Mesothelial cell of epicardium (in vitro differentiated cells): Measurements from ENCODE around the gene CUX1. TPM values are rescaled to one million over a fixed set of nuclear protein-coding genes. Genes with fewer than 3 reads are reported as not detected.

Source experiments
- DNase-seq, 2 experiments: peaks; one replicate each; pipeline ENCODE4 v3.0.0; 2021; ENCODE audit warnings: low spot score in 2 of 2; ENCODE audit not compliant: unreplicated experiment in 2 of 2
- H3K27ac Mint-ChIP-seq: 2 replicates; pipeline ENCODE4 v1.8.0; 2021; ENCODE audit warnings: mixed read lengths
- H3K27me3 Mint-ChIP-seq: 2 replicates; pipeline ENCODE4 v1.8.0; 2021; ENCODE audit warnings: low read depth, mixed read lengths
- H3K36me3 Mint-ChIP-seq: 2 replicates; pipeline ENCODE4 v1.8.0; 2021; ENCODE audit warnings: mixed read lengths
- H3K4me1 Mint-ChIP-seq: 2 replicates; pipeline ENCODE4 v1.8.0; 2021; ENCODE audit warnings: mixed read lengths
- H3K4me3 Mint-ChIP-seq: 2 replicates; pipeline ENCODE4 v1.8.0; 2021; ENCODE audit warnings: mild to moderate bottlenecking, moderate library complexity, mixed read lengths
- H3K9me3 Mint-ChIP-seq: 2 replicates; pipeline ENCODE4 v1.8.0; 2021; ENCODE audit warnings: mixed read lengths
- total RNA-seq: library from RNA; stranded (reverse); gene quantifications from 3 replicates; pipeline ENCODE4 v1.2.1, GENCODE V29; 2021
- TF ChIP-seq, protein P1 (sequence below): fragments of 200-600 bp; sonication (generic); IDR thresholded peaks from one replicate; pipeline ENCODE4 v1.5.0; 2021; ENCODE audit warnings: antibody characterized with exemption; ENCODE audit not compliant: unreplicated experiment

Gene CUX1
- total RNA-seq, 1 donor from 2014 or later: 158 TPM

DNA sequence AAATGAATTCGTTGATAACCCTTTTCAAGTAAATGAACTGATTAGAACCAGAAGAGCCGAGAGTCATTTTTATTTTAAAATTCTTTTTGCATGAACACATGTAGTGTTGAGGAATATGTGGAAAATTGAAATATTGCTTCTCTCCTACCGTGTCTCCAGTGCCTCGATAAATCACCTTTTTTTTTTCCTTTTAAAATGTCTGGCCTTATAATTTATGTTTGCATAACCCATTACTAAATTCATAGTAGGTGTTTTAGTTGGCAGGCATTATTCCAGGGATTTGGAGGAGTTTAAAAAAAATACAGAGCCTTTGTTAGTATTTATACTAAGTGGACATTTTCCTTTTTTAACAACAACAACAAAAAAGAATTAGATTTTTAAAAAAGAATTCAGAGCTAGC lies 115.6 kb downstream of the CUX1 start:
- Mint-ChIP-seq H3K27me3 (peaks cover 19% of the 10 kb centered on the region), H3K36me3 (peaks cover 14% of the 10 kb centered on the region), H3K4me3 (no peak overlapping the region), H3K27ac (peak overlapping the region; percentile 66), H3K9me3 (peaks cover 5% of the 10 kb centered on the region), H3K4me1 (peaks cover 53% of the 10 kb centered on the region)
- no peak for DNase-seq
- TF ChIP-seq, protein P1, sequence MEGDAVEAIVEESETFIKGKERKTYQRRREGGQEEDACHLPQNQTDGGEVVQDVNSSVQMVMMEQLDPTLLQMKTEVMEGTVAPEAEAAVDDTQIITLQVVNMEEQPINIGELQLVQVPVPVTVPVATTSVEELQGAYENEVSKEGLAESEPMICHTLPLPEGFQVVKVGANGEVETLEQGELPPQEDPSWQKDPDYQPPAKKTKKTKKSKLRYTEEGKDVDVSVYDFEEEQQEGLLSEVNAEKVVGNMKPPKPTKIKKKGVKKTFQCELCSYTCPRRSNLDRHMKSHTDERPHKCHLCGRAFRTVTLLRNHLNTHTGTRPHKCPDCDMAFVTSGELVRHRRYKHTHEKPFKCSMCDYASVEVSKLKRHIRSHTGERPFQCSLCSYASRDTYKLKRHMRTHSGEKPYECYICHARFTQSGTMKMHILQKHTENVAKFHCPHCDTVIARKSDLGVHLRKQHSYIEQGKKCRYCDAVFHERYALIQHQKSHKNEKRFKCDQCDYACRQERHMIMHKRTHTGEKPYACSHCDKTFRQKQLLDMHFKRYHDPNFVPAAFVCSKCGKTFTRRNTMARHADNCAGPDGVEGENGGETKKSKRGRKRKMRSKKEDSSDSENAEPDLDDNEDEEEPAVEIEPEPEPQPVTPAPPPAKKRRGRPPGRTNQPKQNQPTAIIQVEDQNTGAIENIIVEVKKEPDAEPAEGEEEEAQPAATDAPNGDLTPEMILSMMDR: no peak

DNA sequence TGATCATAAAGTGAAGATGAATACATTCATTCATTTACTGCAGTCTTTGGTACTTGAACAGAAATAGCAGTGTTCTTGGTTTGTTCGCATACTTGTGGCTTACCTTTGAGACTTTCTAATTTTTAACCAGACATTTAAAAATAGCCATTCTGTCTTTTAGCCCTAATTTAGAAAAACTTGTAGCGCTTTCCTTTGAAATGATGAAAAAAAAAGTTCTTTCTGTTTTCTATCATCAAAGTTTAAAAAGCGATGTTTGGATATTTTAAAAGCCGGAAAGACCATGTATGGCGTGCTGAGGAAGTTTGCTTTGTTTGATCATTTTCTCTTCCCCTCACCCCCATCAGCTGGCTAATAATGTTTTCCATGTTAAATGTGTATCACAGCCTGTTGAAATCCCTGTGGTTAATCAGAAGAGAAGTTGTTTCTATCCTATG lies 116.3 kb downstream of the CUX1 start:
- H3K4me1 Mint-ChIP-seq: peaks cover 53% of the 10 kb centered on the region
- peaks cover 14% of the 10 kb centered on the region for H3K36me3 Mint-ChIP-seq
- peaks cover 19% of the 10 kb centered on the region for H3K27me3 Mint-ChIP-seq
- H3K27ac Mint-ChIP-seq: no peak overlapping the region
- H3K9me3 Mint-ChIP-seq: peaks cover 5% of the 10 kb centered on the region
- no peak for DNase-seq
- TF ChIP-seq, protein P1: no peak
- H3K4me3 Mint-ChIP-seq: no peak overlapping the region

DNA sequence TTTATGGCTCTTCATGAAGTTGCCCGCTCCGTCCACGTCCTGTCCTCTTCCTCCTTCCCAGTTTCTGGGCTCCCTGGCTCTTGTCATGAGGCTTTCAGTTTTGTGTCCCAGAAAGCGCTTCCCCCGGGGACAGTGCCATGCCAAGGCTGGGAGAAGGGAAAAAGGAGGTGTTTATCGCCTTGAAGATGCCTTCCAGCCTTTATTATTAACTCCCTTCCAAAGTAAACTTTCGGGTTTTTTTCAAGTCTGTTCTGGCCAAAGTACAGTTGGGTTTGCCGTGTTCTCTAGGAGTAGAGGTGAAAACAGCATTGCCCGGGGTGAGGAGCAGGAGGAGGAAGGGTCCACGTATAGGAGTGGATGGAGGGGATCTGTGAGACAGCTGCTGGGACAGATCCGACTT lies 117.2 kb downstream of the CUX1 start:
- H3K27ac Mint-ChIP-seq: peak overlapping the region; percentile 26
- TF ChIP-seq, protein P1: no peak
- H3K4me1 Mint-ChIP-seq: peaks cover 51% of the 10 kb centered on the region
- no peak overlapping the region for H3K4me3 Mint-ChIP-seq
- peaks cover 19% of the 10 kb centered on the region for H3K27me3 Mint-ChIP-seq
- peaks cover 9% of the 10 kb centered on the region for H3K9me3 Mint-ChIP-seq
- DNase-seq: no peak
- H3K36me3 Mint-ChIP-seq: peaks cover 14% of the 10 kb centered on the region

DNA sequence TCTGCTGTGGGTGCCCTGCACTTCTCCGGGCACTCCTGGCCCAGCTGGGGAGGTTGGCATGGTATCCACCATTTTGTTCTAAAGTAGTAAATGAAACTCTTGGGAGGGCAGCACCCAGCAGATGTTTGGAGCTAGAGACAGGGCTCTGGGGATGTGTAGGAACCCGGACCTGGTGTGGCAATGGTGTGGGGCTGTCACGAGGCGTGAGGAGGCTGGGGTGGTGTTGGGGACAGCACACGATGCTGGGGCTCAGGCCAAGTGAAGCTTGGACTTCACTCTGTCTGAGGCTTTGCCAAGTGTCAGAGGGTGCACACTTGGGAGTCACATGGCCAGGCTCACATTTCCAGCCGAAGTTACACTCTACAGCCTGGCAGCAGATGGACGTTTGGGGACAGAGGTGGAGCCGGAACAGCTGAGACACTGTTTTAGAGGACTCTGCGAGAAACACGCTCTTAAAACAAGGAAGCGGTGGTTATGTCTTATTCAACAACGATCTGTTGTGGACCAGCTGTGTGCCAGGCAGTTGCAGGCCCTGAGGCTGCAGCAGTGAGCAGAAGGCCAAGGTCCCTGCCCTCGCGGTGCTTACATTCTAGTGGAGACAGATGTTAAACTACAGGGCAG lies 118.2 kb downstream of the CUX1 start:
- no peak for DNase-seq
- Mint-ChIP-seq H3K9me3 (peaks cover 4% of the 10 kb centered on the region), H3K4me1 (peaks cover 54% of the 10 kb centered on the region), H3K27ac (peak overlapping the region; percentile 16), H3K4me3 (peak overlapping the region; percentile 22), H3K36me3 (peaks cover 9% of the 10 kb centered on the region), H3K27me3 (peaks cover 19% of the 10 kb centered on the region)
- TF ChIP-seq, protein P1: no peak

DNA sequence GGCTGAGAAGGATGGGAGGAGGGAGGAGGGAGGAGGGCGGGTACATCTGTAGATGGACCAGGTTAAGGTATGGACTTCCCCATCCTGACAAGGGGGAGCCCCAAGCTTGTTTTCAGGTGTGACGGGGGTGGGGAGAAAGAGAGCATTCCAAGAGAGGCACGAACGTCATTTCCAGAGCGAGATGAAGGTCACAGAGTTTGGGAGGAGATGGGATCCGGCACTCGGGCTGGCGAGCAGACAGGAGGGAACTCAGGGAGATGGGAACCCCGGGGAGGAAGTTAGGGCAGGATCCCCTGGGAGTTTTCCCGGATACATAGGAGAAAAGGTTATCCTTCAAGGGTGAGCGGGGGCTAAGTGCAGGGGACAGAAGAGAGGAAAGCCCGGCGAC lies 118.8 kb downstream of the CUX1 start:
- no peak for DNase-seq
- H3K27me3 Mint-ChIP-seq: peaks cover 19% of the 10 kb centered on the region
- peaks cover 59% of the 10 kb centered on the region for H3K4me1 Mint-ChIP-seq
- peak overlapping the region; percentile 45 for H3K27ac Mint-ChIP-seq
- no peak overlapping the region for H3K4me3 Mint-ChIP-seq
- peaks cover 4% of the 10 kb centered on the region for H3K9me3 Mint-ChIP-seq
- peaks cover 7% of the 10 kb centered on the region for H3K36me3 Mint-ChIP-seq
- TF ChIP-seq, protein P1: no peak
